ENCODE measurements around the gene FANCC.

The FANCC gene

GRCh38 chr9:95083086-95083768, 234.3 kb downstream of the FANCC start:
- DNase-seq (ENCODE audit: low read depth): no peak
- no peak overlapping the region for H3K4me3 ChIP-seq (ENCODE audit: low read depth, low read length)

GRCh38 chr9:95082401-95083084, 235.0 kb downstream of the FANCC start:
- no peak for DNase-seq (ENCODE audit: low read depth)
- no peak overlapping the region for H3K4me3 ChIP-seq (ENCODE audit: low read depth, low read length)

DNA sequence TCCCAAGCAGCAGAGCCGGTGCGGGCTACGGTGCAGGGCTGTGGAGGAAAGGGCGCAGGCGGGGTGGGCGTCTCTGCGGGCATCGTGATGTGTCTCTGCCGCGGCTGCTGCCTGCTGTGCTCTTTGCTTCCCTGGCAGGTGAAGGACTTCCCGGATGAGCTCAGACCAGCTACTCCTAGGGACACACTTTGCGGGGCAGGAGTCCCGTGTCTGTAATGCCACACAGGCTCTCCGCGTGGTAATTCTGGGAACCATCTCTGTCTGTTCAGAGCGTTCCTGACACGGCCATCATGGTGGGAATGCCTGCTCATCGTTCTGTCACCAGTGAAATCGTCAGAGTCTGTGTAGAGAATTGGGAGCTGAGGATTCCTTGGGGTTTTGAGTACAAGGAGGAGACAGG, 235.5 kb downstream of the FANCC start:
- DNase-seq (ENCODE audit: low read depth): no peak
- H3K4me3 ChIP-seq (ENCODE audit: low read depth, low read length): no peak overlapping the region

DNA sequence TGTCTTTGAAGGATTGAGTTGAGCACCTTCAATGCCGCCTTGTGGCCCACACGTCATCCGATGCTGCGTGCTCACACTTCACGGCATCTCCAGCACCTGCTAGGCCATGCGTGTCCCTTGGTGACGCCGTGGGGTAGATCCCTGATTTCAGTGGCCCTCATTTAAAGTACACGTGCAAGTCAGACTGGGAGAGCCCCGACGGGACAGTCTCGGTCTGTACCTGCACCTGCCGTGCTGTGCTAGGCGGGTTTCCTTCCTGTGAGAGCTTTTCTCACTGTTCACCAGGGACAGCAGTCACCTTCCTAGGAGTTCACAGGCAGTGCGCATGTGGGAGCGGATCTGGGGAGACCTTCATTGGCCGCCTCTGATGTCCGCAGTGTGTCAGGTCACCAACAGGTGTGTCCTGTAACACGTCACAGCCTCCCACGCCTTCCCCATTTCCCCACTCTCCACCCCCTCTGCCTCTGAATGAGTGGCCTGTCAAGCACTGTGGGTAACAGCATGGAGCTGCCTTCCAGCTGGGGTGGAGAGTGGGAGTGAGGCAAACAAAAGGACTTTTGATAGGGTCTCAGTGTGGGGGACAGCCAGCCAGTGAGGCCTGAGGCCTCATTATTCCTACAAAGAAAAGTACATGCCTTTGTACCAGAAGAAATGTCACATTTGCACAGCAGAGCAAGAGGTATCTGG, 236.4 kb downstream of the FANCC start:
- H3K4me3 ChIP-seq (ENCODE audit: low read depth, low read length): no peak overlapping the region

GRCh38 chr9:95079461-95079860, 238.0 kb downstream of the FANCC start:
- DNase-seq (ENCODE audit: low read depth): no peak
- H3K4me3 ChIP-seq (ENCODE audit: low read depth, low read length): no peak overlapping the region

More for the DNA sequence above, 236.4 kb downstream of the FANCC start:
- DNase-seq (ENCODE audit: low read depth): no peak

- H3K4me3 ChIP-seq (ENCODE audit: low read depth, low read length): no peak overlapping the region
- DNase-seq (ENCODE audit: low read depth): no peak
Observed at GRCh38 chr9:95078939-95079338, 238.6 kb downstream of the FANCC start.

GRCh38 chr9:95078511-95078910, 239.0 kb downstream of the FANCC start:
- DNase-seq (ENCODE audit: low read depth): no peak
- H3K4me3 ChIP-seq (ENCODE audit: low read depth, low read length): no peak overlapping the region

- no peak for DNase-seq (ENCODE audit: low read depth)
Observed at GRCh38 chr9:95077766-95078370, 239.6 kb downstream of the FANCC start.

DNA sequence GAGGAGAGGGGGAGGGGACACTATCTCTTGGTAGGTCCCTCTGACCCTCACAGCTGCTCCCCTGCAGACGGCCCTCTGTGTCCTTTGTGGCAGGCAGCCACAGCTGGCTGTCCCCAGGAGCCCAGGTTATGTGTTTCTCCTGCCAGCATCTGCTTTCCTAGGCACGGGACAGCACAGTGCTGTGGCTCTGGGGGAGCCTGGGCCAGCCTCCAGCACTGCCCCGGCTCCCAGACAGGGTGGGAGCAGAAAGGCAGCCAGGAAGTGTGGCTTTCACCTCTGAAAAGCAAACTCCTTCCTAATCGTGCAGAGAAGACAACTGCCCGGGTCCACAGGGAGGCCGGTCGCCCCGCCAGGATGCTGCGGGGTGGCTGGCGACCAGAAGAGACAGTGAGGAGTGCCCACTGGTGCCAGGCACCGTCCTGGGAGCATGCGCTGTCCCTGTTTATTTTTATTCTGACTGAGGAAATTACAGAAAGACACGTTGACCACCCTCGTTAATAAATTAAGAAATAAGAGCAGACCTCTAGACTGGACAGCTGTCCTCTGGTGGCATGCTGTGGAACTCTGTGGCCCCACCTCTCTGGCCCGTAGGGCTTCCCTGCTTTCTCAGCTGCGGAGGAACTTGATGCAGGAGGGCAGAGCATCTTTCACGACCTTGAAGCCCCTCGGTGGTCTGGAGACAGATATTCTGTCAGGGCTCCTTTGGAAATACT, 240.3 kb downstream of the FANCC start:
- no peak for DNase-seq (ENCODE audit: low read depth)
- no peak overlapping the region for H3K4me3 ChIP-seq (ENCODE audit: low read depth, low read length)

More at GRCh38 chr9:95077766-95078370, 239.6 kb downstream of the FANCC start:
- no peak overlapping the region for H3K4me3 ChIP-seq (ENCODE audit: low read depth, low read length)

GRCh38 chr9:95076696-95077052, 240.8 kb downstream of the FANCC start:
- DNase-seq (ENCODE audit: low read depth): no peak
- no peak overlapping the region for H3K4me3 ChIP-seq (ENCODE audit: low read depth, low read length)

DNA sequence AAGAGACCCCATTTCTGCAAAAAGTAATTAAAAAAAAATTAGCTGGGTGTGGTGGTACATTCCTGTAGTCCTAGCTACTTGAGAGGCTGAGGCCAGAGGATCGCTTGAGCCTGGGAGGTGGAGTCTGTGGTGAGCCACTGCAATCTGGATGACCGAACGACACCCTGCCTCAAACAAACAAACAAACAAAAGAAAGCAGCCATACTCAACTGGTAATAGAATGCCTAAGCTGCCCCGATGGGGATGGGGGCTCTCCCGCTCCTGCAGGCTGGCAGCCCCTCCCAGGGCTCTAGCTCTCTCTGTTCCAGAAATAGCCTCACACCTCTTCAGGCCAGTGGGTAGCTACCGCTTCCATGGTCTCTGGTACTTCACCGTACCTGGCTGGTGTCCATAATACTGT, 241.8 kb downstream of the FANCC start:
- DNase-seq (ENCODE audit: low read depth): no peak
- no peak overlapping the region for H3K4me3 ChIP-seq (ENCODE audit: low read depth, low read length)

DNA sequence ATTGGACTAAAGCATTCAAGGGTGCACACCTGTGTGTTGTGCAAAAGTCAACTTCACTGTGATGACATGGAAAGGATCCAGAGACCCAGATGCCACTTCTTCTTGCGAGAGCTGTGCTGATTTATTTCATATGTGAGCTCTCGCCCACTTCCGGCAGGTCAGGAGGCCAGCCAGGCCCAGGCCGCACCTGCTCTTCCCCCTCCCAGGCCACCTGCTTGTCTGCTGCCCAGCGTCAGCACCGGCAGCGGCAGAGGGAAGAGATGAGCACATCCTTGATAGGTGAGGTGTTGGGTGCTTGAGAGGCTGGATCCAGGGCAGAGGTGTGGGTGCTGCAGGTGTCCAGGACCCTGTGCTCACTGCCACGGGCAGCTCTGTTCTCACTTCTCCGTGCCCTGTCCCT, 242.9 kb downstream of the FANCC start:
- no peak for DNase-seq (ENCODE audit: low read depth)
- no peak overlapping the region for H3K4me3 ChIP-seq (ENCODE audit: low read depth, low read length)

DNA sequence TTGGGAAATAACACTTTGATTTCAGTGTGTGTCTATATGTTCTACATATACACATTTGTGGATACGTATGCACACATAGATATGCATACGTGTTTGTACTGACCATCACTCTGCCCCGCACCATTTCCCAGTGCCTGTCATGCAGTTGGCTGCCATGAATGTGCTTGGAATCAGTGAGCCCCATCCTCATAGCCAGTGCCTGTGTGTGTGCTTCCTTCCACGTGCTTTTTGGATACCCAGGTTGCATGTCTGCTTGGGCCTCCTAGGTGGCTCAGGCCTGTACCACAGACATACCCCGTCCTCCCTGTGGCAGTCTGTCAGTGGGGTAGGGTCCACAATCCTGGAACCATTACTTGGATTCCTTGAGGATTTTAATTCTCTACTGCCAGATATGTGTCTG, 243.6 kb downstream of the FANCC start:
- no peak overlapping the region for H3K4me3 ChIP-seq (ENCODE audit: low read depth, low read length)
- DNase-seq (ENCODE audit: low read depth): no peak

- DNase-seq (ENCODE audit: low read depth): no peak
- no peak overlapping the region for H3K4me3 ChIP-seq (ENCODE audit: low read depth, low read length)
Observed at GRCh38 chr9:95073042-95073607, 244.4 kb downstream of the FANCC start.

GRCh38 chr9:95071925-95072324, 245.6 kb downstream of the FANCC start:
- no peak overlapping the region for H3K4me3 ChIP-seq (ENCODE audit: low read depth, low read length)
- DNase-seq (ENCODE audit: low read depth): no peak

DNA sequence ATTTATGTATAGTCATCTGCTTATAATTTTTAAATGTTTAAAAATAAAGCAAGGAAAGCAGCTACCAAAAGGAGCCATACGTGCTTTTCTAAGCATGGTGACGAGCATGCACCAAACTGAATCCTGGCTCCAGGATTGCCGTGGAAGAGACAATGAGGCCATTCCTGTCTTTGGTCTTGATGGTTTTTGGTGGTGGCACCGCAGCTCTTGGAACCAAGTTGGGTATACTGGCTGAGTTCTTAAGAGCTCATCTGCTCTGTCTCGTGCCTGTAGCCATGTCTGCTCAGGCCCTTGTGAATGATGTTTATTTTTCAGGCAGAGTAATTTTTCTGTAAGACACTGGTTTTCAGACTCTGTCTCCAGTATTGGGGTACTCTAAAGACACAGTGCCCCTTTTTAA, 246.1 kb downstream of the FANCC start:
- no peak overlapping the region for H3K4me3 ChIP-seq (ENCODE audit: low read depth, low read length)
- no peak for DNase-seq (ENCODE audit: low read depth)

DNA sequence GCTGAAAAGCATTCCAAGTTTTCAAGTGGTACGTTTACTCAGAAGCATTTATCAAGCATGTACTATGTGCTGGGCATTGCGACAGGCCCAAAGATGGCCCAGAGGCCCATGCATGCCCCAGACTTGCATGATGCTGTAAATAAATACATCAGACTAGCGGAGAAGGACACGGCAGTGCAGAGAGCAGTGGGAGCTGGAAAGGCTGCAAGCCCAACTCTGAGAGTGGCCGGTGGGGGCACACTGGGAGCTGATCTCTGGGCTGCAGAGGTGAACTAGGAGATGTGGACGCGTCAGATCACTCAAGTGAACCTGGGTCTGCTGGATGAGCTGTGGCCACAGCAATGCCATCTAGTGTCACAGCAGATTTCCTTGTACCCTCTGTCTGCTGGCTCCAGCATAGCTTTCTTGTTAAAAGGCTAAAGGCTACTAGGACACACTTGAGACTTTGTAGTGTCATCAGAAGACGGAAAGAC, 246.9 kb downstream of the FANCC start:
- DNase-seq (ENCODE audit: low read depth): no peak
- no peak overlapping the region for H3K4me3 ChIP-seq (ENCODE audit: low read depth, low read length)

DNA sequence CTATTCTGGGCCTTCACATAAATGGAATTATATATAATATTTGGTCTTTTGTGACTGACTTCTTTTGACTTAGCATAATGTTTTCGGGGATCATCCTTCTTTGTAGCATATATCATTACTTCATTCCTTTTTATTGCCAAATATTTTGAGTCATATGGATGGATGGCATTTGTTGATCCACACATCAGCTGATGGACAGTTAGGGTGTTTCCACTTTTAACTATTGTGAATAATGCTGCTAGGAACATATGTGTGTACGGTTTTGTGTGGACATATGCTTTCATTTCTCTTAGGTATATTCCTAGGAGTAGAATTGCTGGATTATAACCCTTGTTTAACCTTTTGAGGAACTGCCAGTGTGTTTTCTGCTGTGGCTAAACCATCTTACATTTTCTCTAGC, 249.6 kb downstream of the FANCC start:
- H3K4me3 ChIP-seq (ENCODE audit: low read depth, low read length): no peak overlapping the region
- DNase-seq (ENCODE audit: low read depth): no peak

- DNase-seq (ENCODE audit: low read depth): no peak
- H3K4me3 ChIP-seq (ENCODE audit: low read depth, low read length): no peak overlapping the region
Observed at GRCh38 chr9:95067057-95067456, 250.5 kb downstream of the FANCC start.
